ENCODE measurements around the gene EYA2. TPM values are rescaled to one million over a fixed set of nuclear protein-coding genes. Genes with fewer than 3 reads are reported as not detected.
A peak's percentile ranks its signal among the peaks of the same experiment; 100 is the strongest.

Gene EYA2
- polyA plus RNA-seq, 3 donors, result 0.04 to 0.16 TPM; not detected in 1

DNA sequence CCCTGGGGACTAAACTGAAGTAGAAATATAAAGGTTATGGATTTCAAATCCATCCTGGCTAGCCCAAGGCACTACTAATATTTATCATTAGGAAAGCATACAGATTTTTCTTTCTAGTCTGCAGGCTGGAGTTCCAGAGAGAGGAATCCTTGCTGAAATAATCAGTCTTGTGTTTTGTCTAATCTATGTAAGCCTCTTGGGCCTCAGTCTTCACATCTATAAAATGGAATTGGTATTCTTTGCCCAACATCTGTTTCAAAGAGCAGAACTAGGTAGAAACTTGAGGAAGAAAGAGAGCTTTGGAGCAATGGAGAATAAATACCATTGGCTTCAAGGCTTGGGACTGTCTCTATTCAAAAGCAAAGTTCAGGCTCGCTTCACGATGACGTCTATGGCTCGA, 249.8 kb downstream of the EYA2 start:
- Histone ChIP-seq H3K27me3 (ENCODE audit: control insufficient read depth in 2 of 2, insufficient read depth in 2 of 2, low read length in 2 of 2) (no peaks in the 10 kb centered on the region), H4K20me1 (ENCODE audit: insufficient read depth, low read length) (no peaks in the 10 kb centered on the region), H2AFZ (ENCODE audit: insufficient read depth, low read depth, low read length, poor library complexity, severe bottlenecking) (no peak overlapping the region), H3K4me2 (replicated peaks; ENCODE audit: extremely low read depth, low read length, poor library complexity, severe bottlenecking) (no peak overlapping the region), H3K9me3 (replicated peaks in 1 of 2; ENCODE audit: control insufficient read depth in 1 of 2, insufficient read depth in 1 of 2, low read length in 2 of 2) (peaks cover 0 to 4% of the 10 kb centered on the region in 2 donors), H3K27ac (ENCODE audit: low read depth in 1 of 2, low read length in 2 of 2) (peak overlapping the region; percentile 87 to 89), H3K79me2 (ENCODE audit: insufficient read depth, low read length) (no peaks in the 10 kb centered on the region), H3K36me3 (replicated peaks in 1 of 2; ENCODE audit: control insufficient read depth in 1 of 2, insufficient read depth in 2 of 2, low read length in 2 of 2) (no peaks in the 10 kb centered on the region), H3K4me1 (ENCODE audit: control insufficient read depth in 1 of 2, insufficient read depth in 2 of 2, low read length in 2 of 2) (peaks cover 47 to 58% of the 10 kb centered on the region in 2 donors), H3K4me3 (replicated peaks in 1 of 3; ENCODE audit: low read depth in 2 of 3, low read length in 3 of 3) (no peak overlapping the region), H3K9ac (ENCODE audit: insufficient read depth, low read length, poor library complexity, severe bottlenecking) (no peak overlapping the region)
- peak overlapping the region; percentile 91 to 98 (median 96) for H3K27ac Mint-ChIP-seq
- DNase-seq, result no peak
- peaks cover 60% of the 10 kb centered on the region for H3K4me1 Mint-ChIP-seq
- intact Hi-C loops (cut with micrococcal nuclease), result no loop called here
- TF ChIP-seq, protein P1, sequence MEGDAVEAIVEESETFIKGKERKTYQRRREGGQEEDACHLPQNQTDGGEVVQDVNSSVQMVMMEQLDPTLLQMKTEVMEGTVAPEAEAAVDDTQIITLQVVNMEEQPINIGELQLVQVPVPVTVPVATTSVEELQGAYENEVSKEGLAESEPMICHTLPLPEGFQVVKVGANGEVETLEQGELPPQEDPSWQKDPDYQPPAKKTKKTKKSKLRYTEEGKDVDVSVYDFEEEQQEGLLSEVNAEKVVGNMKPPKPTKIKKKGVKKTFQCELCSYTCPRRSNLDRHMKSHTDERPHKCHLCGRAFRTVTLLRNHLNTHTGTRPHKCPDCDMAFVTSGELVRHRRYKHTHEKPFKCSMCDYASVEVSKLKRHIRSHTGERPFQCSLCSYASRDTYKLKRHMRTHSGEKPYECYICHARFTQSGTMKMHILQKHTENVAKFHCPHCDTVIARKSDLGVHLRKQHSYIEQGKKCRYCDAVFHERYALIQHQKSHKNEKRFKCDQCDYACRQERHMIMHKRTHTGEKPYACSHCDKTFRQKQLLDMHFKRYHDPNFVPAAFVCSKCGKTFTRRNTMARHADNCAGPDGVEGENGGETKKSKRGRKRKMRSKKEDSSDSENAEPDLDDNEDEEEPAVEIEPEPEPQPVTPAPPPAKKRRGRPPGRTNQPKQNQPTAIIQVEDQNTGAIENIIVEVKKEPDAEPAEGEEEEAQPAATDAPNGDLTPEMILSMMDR (IDR thresholded peaks at IDR 0.05), result no peak
- no peak overlapping the region for H3K4me3 Mint-ChIP-seq
- 100% methylated on average over 4 of the region's 4 CpGs for WGBS (ENCODE audit: insufficient coverage)
- H3K36me3 Mint-ChIP-seq, result peaks cover 8 to 10% of the 10 kb centered on the region in 2 donors
- peaks cover 3 to 12% (median 6%) of the 10 kb centered on the region in 7 donors for H3K9me3 Mint-ChIP-seq
- peaks cover 3% of the 10 kb centered on the region in 3 donors for H3K27me3 Mint-ChIP-seq (ENCODE audit: low read depth in 3 of 3)

DNA sequence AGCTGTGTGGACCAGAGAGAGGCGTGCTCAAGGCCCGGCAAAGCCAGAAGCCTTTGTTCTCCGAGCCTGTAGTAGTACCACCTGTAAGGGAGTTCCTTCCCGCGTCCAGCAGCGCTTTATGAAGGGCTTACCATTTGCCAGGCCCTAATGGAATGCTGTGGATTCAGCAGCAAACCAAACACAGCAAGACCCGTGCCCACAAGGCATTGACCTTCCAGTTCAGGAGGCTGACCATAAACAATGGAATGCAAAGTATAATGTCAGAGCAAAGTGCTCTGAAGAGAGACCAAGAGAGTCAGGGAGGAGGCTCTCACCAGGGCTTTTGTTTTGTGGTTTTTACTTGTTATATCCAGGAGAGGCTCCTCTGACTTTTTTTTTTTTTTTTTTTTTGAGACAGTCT, 252.0 kb downstream of the EYA2 start:
- no peak overlapping the region for H3K4me3 Mint-ChIP-seq
- intact Hi-C loops (cut with micrococcal nuclease), result loop anchor here in 1 of 2 donors (5.0 kb wide), 2 partner anchors 34 to 379 kb away; no protein-coding TSS in a partner anchor
- no peaks in the 10 kb centered on the region for H3K79me2 ChIP-seq (ENCODE audit: insufficient read depth, low read length)
- H3K4me2 ChIP-seq (replicated peaks; ENCODE audit: extremely low read depth, low read length, poor library complexity, severe bottlenecking), result no peak overlapping the region
- peaks cover 4% of the 10 kb centered on the region in 2 donors for H3K36me3 Mint-ChIP-seq
- H2AFZ ChIP-seq (ENCODE audit: insufficient read depth, low read depth, low read length, poor library complexity, severe bottlenecking), result peak overlapping the region; percentile 54
- H3K9me3 ChIP-seq (replicated peaks in 1 of 2; ENCODE audit: control insufficient read depth in 1 of 2, insufficient read depth in 1 of 2, low read length in 2 of 2), result no peaks in the 10 kb centered on the region
- H3K27ac Mint-ChIP-seq, result peak overlapping the region in 1 of 7 donors; percentile 54
- peaks cover 65% of the 10 kb centered on the region for H3K4me1 Mint-ChIP-seq
- TF ChIP-seq, protein P1 (IDR thresholded peaks at IDR 0.05), result no peak
- H3K4me1 ChIP-seq (ENCODE audit: control insufficient read depth in 1 of 2, insufficient read depth in 2 of 2, low read length in 2 of 2), result peaks cover 47 to 57% of the 10 kb centered on the region in 2 donors
- no peak overlapping the region for H3K4me3 ChIP-seq (replicated peaks in 1 of 3; ENCODE audit: low read depth in 2 of 3, low read length in 3 of 3)
- no peaks in the 10 kb centered on the region for H4K20me1 ChIP-seq (ENCODE audit: insufficient read depth, low read length)
- peaks cover 2 to 6% (median 3%) of the 10 kb centered on the region in 3 donors for H3K27me3 Mint-ChIP-seq (ENCODE audit: low read depth in 3 of 3)
- no peak overlapping the region for H3K9ac ChIP-seq (ENCODE audit: insufficient read depth, low read length, poor library complexity, severe bottlenecking)
- H3K27ac ChIP-seq (ENCODE audit: low read depth in 1 of 2, low read length in 2 of 2), result no peak overlapping the region
- H3K36me3 ChIP-seq (replicated peaks in 1 of 2; ENCODE audit: control insufficient read depth in 1 of 2, insufficient read depth in 2 of 2, low read length in 2 of 2), result no peaks in the 10 kb centered on the region
- peaks cover 0 to 8% (median 1%) of the 10 kb centered on the region in 7 donors for H3K9me3 Mint-ChIP-seq
- H3K27me3 ChIP-seq (ENCODE audit: control insufficient read depth in 2 of 2, insufficient read depth in 2 of 2, low read length in 2 of 2), result no peaks in the 10 kb centered on the region
- 90% methylated on average over 7 of the region's 7 CpGs for WGBS (ENCODE audit: insufficient coverage)
- DNase-seq, result no peak

Data from CD14-positive monocyte (primary cell).